K562 (cell line): ENCODE results near the gene DLG4. TPM values are rescaled to one million over a fixed set of nuclear protein-coding genes. Genes with fewer than 3 reads are reported as not detected.

Source experiments
- BCL6 ChIP-seq: fragments of 250-450 bp; sonication (Bioruptor Pico); IDR thresholded peaks from 2 replicates; pipeline ENCODE4 v1.4.0; 2020
- BCOR ChIP-seq: fragments of 450-650 bp; IDR thresholded peaks from 2 replicates; pipeline ENCODE4 v1.6.1; 2016
- BMI1 ChIP-seq: fragments of 150-350 bp; IDR thresholded peaks from 2 replicates; pipeline ENCODE4 v1.6.1; 2014; ENCODE audit warnings: low read length
- ERF ChIP-seq: fragments of 450-650 bp; formaldehyde crosslinking; IDR thresholded peaks from 2 replicates; pipeline ENCODE4 v1.4.0; 2020; ENCODE audit warnings: mild to moderate bottlenecking, mixed read lengths
- HDAC2 ChIP-seq: fragments of 450-650 bp; IDR thresholded peaks from 2 replicates; pipeline ENCODE4 v1.6.1; 2016; ENCODE audit warnings: mild to moderate bottlenecking
- HNRNPLL ChIP-seq: fragments of 200-400 bp; formaldehyde crosslinking; IDR thresholded peaks from 2 replicates; pipeline ENCODE4 v1.6.1; 2017; ENCODE audit warnings: low read length, low read depth, mild to moderate bottlenecking; ENCODE audit not compliant: poor library complexity, severe bottlenecking
- KDM4B ChIP-seq, 2 experiments: fragments of 450-650 bp in 1 of 2; sonication (generic) in 1 of 2; IDR thresholded peaks; 2 replicates each; pipeline ENCODE4 v1.6.1; 2016 to 2017; ENCODE audit warnings: borderline replicate concordance in 2 of 2, antibody characterized with exemption in 1 of 2, low read depth in 1 of 2, mild to moderate bottlenecking in 1 of 2
- LARP7 ChIP-seq: fragments of 450-650 bp; IDR thresholded peaks from 2 replicates; pipeline ENCODE4 v1.6.1; 2016
- MAFK ChIP-seq: IDR thresholded peaks from 2 replicates; pipeline ENCODE4 v1.6.1; 2011; ENCODE audit warnings: low read length, improper control_type of control experiment
- MEIS2 ChIP-seq: fragments of 450-650 bp; IDR thresholded peaks from 2 replicates; pipeline ENCODE4 v1.6.1; 2014; ENCODE audit warnings: mild to moderate bottlenecking; ENCODE audit not compliant: partially characterized antibody
- PHF8 ChIP-seq: fragments of 200-600 bp; sonication (generic); IDR thresholded peaks from 2 replicates; pipeline ENCODE4 v1.6.1; 2012; ENCODE audit warnings: mixed run types, mild to moderate bottlenecking, inconsistent platforms, low read length, moderate library complexity, borderline replicate concordance
- POU5F1 ChIP-seq: fragments of 150-350 bp; IDR thresholded peaks from 2 replicates; pipeline ENCODE4 v1.6.1; 2014; ENCODE audit warnings: borderline replicate concordance, low read length, low read depth, mild to moderate bottlenecking; ENCODE audit not compliant: partially characterized antibody
- PTBP1 ChIP-seq: fragments of 200-400 bp; formaldehyde crosslinking; IDR thresholded peaks from 2 replicates; pipeline ENCODE4 v1.6.1; 2017; ENCODE audit warnings: low read depth, low read length
- RBM14 ChIP-seq: fragments of 200-400 bp; formaldehyde crosslinking; IDR thresholded peaks from 2 replicates; pipeline ENCODE4 v1.6.1; 2018; ENCODE audit warnings: low read depth, mild to moderate bottlenecking, low read length, moderate library complexity, borderline replicate concordance; ENCODE audit not compliant: insufficient read depth
- RBM15 ChIP-seq: fragments of 200-400 bp; formaldehyde crosslinking; IDR thresholded peaks from 2 replicates; pipeline ENCODE4 v1.6.1; 2018; ENCODE audit warnings: mild to moderate bottlenecking, low read length, moderate library complexity; ENCODE audit not compliant: insufficient read depth
- SIN3B ChIP-seq: fragments of 450-650 bp; IDR thresholded peaks from 2 replicates; pipeline ENCODE4 v1.6.1; 2017; ENCODE audit warnings: low read depth, mild to moderate bottlenecking, moderate library complexity
- STAT5A ChIP-seq: IDR thresholded peaks from 2 replicates; pipeline ENCODE4 v1.6.1; 2012; ENCODE audit warnings: low read length, inconsistent platforms, borderline replicate concordance
- USF1 ChIP-seq: sonication (generic); formaldehyde crosslinking; IDR thresholded peaks from 2 replicates; pipeline ENCODE4 v1.9.0; 2022; ENCODE audit warnings: mild to moderate bottlenecking, missing genetic modification reagents
- ZBED1 ChIP-seq: IDR thresholded peaks from 2 replicates; pipeline ENCODE4 v1.6.1; 2014
- ZBTB26 ChIP-seq: fragments of 450-650 bp; formaldehyde crosslinking; IDR thresholded peaks from 2 replicates; pipeline ENCODE4 v1.4.0; 2022; ENCODE audit warnings: missing genetic modification characterization
- ZFP36 ChIP-seq: fragments of 150-350 bp; IDR thresholded peaks from 2 replicates; pipeline ENCODE4 v1.6.1; 2018; ENCODE audit warnings: low read length, low read depth; ENCODE audit not compliant: partially characterized antibody
- ZNF239 ChIP-seq: fragments of 250-450 bp; sonication (Bioruptor Pico); IDR thresholded peaks from 2 replicates; pipeline ENCODE4 v1.4.0; 2020; ENCODE audit warnings: mild to moderate bottlenecking
- ZNF24 ChIP-seq: fragments of 450-650 bp; IDR thresholded peaks from 2 replicates; pipeline ENCODE4 v1.6.1; 2016
- ZNF586 ChIP-seq: fragments of 450-650 bp; formaldehyde crosslinking; conservative IDR thresholded peaks from 2 replicates; pipeline ENCODE4 v1.4.0; 2020; ENCODE audit warnings: mild to moderate bottlenecking, moderate library complexity
- ZNF696 ChIP-seq: fragments of 250-450 bp; sonication (Bioruptor Pico); conservative IDR thresholded peaks from 2 replicates; pipeline ENCODE4 v1.4.0; 2020; ENCODE audit warnings: mild to moderate bottlenecking, moderate library complexity
- polyA plus RNA-seq, 8 experiments: library from polyadenylated mRNA; depleted of rRNA in 4 of 8; stranded (reverse) in 5 of 8; unstranded in 3 of 8; fragments of >200 nt; fragmentation: Nextera tagmentation in 2 of 8; fragmentation: Illumina TruSeq in 1 of 8; extraction: Ambion mirVana in 2 of 8; extraction: Trizol in 1 of 8; gene quantifications; 2 replicates each; pipeline versions ENCODE4 v1.2.1 to v1.2.3, GENCODE V29; 2011 to 2014; ENCODE audit warnings: inconsistent platforms in 1 of 8, missing spikeins in 1 of 8
- total RNA-seq, 7 experiments: library from RNA; depleted of rRNA in 6 of 7; stranded (reverse); fragments of >200 nt in 6 of 7; fragmentation: Illumina TruSeq in 2 of 7; extraction: Trizol in 2 of 7; gene quantifications; 2 replicates each; pipeline versions ENCODE4 v1.2.1 to v1.2.3, GENCODE V29; 2011 to 2021; ENCODE audit warnings: low replicate concordance in 1 of 7
- TF ChIP-seq, protein P1 (sequence below), 2 experiments: fragments of 450-650 bp; IDR thresholded peaks; 2 replicates each; pipeline ENCODE4 v1.6.1; 2016

DLG4 gene
- total and polyA plus RNA-seq, 9 of the 15 experiments (the other 6 are each of a cell fraction or from before 2014, with no cell fraction given) = 0.03 to 12.0 (median 4.1) TPM

GRCh38 chr17:7251661-7252175, 32.1 kb upstream of the DLG4 start, which contains the start of gene CTDNEP1 (continued):
- TF ChIP-seq USF1 (CRISPR knock-in tag) (no peak), ZFP36 (no peak), STAT5A (no peak), PTBP1 (no peak), ZNF586 (CRISPR knock-in tag) (no peak), POU5F1 (no peak), ZNF24 (no peak), ZNF239 (CRISPR knock-in tag) (no peak), BMI1 (no peak), SIN3B (peak; percentile 99), ERF (CRISPR knock-in tag) (no peak), RBM15 (no peak), PHF8 (peak; percentile 40; the same call in 1 of the 2 replicates), HDAC2 (no peak), ZBED1 (no peak), LARP7 (no peak), MAFK (no peak), KDM4B (IDR thresholded peaks at IDR 0.05; ENCODE audit: borderline replicate concordance in 2 of 2, low read depth in 1 of 2) (peak in 1 of 2 experiments; percentile 71; a peak in 1 of 4 replicates), ZBTB26 (CRISPR knock-in tag) (no peak), MEIS2 (peak; percentile 61), HNRNPLL (no peak), BCL6 (CRISPR knock-in tag) (no peak), BCOR (no peak), RBM14 (no peak), ZNF696 (CRISPR knock-in tag) (no peak)
- TF ChIP-seq, protein P1, sequence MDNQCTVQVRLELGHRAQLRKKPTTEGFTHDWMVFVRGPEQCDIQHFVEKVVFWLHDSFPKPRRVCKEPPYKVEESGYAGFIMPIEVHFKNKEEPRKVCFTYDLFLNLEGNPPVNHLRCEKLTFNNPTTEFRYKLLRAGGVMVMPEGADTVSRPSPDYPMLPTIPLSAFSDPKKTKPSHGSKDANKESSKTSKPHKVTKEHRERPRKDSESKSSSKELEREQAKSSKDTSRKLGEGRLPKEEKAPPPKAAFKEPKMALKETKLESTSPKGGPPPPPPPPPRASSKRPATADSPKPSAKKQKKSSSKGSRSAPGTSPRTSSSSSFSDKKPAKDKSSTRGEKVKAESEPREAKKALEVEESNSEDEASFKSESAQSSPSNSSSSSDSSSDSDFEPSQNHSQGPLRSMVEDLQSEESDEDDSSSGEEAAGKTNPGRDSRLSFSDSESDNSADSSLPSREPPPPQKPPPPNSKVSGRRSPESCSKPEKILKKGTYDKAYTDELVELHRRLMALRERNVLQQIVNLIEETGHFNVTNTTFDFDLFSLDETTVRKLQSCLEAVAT (IDR thresholded peaks at IDR 0.05) = no peak
